ENCODE measurements around the gene HAUS7.

- TF ChIP-seq EZH2 (IDR thresholded peaks at IDR 0.05; ENCODE audit: insufficient read depth, poor library complexity, severe bottlenecking) (no peak), EZH2phosphoT487 (IDR thresholded peaks at IDR 0.05; ENCODE audit: insufficient read depth, low read depth) (no peak)
Measured at GRCh38 chrX:153433161-153433680, 37.2 kb downstream of the HAUS7 start.
